Activated CD8-positive, alpha-beta memory T cell treated with anti-CD3 and anti-CD28 coated beads, Interleukin-2, amount 50 U/mL, for 1 hour (primary cell): ENCODE data around the gene CCNB2.
"Not testable (repeated sequence)": the region's sequence is repeated elsewhere in the genome, so short reads cannot be mapped to it uniquely, and the experiment has no call there.

Source experiments
- DNase-seq: peaks from one replicate; pipeline ENCODE4 v3.0.0-alpha.2; 2020; ENCODE audit errors: extremely low read depth

CCNB2 gene

DNA sequence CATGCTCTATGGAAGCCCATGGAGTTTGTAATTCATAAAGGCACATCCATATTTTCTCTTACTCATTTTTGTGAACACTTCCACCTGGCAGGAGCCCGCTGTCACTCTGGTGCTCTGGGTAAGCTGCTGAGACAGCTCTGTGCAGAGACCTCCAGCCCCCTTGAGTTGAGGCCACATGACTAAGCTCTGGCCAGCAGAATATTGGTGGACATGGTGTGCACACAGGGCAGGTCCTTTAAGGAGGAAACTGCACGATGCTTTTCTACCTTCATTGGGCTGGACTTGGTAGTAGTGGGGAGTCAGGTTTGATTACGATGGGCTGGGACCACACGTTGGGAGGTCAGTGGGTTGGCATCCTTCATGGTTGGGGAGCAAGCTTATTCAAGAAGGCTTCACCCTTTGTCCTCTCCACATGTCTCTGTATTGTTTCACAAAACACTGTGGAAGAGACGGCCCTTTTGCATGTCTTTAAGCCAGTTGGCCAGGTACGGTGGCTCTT is 29.0 kb downstream of the CCNB2 start:
- no peak for DNase-seq

DNA sequence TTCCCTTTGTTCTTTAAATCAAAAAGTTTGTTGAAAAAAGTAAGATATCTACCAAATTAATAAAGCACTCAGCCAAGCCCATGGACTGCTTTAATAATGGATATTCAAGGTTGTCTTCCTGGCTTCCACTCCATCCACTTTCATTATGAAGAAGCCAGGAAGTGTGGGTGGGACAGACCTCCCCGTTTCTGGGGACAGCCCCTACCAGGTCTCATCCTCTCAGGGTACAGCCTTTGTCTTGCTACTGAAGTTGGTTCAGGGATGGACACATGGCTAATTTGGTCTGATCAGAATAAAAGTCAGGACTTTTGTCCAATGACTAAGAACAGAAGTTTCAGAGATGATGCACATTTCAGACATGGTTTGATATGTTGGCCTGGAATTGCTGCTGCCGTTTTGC is 32.6 kb downstream of the CCNB2 start:
- no peak for DNase-seq

DNA sequence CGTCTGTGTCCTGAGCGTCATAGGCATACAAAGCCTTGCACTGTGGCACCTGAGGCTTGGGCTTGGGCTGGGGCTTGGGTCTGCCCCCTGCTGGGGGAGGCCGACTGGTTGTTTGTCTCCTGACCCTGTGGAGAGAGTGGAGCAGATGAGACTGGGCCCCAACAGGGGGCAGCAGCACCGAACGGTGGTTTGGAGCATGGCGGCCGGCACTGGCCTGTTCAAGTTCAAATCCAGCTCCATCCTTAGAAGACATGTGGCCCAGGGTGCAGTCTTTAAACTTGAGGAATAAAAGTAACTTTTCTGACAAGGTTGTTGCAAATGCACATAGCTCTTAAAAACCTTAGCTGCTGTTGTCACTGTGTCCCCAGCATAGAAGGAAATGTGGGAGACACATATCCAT is 33.3 kb downstream of the CCNB2 start:
- no peak for DNase-seq

DNA sequence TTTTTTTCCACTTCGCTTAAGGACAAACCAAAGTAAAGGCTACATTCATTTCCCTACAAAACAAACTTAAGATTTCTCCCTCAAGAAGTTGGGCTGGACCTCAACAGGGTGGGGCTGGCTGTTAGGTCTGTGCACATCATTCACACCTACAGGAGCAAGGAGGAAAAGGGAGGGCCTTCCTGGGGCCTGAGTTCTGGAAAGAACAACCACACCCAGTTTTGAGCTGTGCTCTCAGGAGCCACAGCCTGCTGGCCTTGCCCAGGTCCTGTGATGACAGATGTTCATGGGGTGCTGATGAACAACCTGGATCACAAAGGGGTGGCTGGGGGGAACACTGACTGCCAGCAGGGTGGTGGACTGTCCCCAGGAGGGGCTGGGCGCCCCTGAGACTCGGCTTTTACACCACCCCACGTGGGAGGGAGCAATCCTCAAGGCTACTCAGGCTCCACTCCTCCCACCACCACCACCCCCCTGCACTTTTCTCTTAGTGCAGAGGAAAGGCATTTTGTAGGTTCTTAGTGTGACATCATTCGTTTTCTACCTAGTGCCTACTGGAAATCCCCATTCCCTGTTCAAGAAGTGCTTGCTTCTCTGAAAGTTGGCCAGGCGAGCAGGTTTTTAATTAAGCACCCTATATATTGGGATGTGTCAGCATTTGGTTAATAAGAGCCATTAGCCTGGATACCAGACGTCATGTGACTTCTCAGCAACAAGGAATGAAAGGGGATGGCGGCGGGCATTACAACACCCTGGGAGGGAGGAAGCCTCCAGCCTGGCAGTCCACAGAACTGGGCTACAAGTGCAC is 35.7 kb downstream of the CCNB2 start:
- DNase-seq: no peak

DNA sequence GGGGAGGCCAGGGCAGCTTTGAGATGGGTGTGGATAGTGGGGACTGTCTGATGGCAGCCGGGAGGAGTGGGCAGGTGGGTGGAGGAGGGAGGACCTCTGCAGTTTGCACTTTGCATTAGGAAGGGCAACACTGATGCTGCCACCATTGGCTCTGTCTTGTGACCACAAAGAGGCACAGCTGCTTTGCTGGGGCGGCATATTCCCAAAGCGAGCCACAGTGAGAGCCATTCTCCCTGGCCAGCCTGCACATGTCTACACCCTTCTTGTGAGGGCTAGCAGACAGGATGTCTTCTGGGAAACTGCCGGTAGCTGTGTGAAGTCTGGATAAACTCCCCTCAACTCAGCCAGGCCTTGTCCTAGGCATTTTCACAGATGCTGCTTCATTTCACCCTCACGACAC is 38.3 kb downstream of the CCNB2 start:
- DNase-seq: no peak

DNA sequence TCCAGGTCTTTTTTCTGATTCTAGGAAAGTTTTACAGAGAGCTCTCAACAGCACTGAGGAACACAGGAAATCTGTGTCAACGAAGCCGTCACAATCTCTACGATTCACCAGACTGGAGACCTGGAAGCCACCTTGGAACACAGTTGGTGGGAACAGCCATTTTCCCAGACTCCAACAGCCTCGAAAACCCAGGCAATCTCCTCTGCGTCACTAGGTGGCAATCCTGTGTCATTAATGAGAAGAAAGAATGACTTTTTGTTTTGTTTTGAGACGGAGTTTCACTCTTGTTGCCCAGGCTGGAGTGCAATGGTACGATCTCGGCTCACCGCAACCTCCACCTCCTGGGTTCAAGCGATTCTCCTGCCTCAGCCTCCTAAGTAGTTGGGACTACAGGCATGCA is 39.6 kb downstream of the CCNB2 start:
- DNase-seq: not testable (repeated sequence)

DNA sequence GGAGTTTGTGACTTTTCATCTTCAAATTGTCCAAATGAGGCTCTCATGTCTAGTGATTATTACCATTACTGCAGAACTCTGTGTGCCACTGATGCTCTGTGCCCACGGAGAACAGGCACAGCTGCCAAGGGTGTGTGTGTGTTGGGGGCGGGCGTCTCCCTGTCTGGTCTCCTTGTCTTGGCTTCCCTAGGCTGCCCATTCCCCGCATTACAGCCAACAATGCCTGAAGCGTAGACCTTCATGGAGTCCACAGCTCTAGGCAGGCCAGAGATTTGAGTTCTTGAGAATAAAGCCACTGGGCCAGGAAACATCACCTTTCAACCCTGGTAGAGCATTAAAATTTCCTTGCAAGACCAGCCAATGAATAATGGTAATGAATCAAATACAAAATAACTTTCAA is 42.7 kb downstream of the CCNB2 start:
- DNase-seq: no peak

DNA sequence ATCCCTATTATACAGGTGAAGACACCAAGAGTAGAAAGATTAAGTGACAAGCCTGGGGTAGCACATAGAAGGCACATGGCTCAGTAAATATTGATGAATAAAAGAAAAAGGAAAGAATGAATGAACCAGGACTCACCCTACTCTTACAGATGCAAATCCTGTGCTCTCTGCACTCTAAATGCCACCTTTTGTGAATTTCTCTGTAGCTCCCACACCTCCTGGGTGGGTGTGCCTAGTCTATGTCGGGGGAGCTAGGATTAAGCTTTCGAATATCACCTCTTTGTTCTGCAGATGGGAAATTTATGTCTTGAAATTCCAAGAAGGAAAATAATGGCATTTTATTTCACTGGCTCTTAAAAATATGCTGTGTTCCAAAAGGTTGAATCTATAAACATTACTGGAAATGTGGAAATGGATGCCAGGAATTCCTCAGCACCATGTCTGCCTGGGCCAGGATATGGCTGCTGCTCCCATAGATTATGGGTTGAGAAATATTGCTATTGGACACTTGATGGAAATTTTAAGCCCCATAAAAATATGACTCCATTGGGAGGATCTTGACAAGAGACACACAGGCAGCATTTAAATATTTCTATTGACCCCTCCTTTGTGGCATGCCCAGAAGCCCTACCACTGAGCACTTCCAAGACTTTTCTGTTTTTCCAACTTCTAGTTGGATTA is 43.3 kb downstream of the CCNB2 start:
- DNase-seq: no peak

DNA sequence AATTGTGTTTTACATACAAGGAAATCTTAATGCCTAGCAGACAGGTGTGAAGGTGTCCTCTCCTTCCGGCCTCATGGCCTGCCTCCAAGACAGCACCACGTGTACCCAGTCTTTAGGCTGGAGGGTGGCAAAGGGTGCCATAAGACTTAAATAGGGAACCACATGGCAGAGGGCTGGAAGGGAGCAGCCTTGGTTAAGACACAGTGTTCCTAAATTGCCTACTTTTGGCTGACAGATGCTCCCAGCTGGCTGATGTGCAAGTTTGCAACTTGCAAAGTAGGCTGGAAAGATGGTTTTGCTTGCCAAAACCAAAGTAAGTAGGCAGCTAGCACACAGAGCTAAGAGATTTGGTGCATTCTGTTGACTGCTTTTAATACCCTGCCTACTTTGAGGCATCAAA is 45.2 kb downstream of the CCNB2 start:
- DNase-seq: no peak

DNA sequence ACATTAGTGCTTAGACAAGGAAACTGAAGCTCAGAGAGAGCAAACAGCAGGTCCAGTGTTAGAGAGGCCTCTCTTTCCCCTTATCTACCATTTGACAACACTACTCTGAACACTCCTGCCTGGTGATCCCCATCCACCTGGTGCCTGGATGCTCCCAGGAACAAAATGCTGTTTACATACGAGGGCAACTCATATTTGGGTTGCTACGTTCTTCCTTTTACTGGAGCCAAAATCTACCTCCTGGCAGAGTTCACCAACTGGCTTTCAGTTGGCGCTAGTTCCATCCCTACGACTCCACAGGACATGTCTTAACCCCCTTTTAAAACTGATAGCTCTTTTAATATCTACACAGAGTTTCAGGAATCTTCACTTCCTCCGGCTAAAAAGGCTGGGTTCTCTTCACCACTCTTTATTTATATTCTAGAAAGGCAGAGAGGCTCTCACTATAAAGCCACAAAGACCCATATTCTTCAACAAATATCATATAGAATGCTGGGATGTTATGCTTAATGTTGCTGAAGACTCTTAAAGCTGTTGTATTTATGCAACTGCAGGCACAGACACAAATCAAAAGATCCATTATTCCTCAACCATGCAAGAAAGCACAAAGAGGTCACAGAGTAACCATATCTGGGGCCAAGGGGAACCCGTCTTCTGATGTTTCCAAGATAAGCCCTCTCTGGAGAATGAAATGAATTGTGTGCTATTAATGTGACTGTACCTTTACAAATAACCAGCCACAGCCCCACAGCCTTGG is 47.9 kb downstream of the CCNB2 start:
- no peak for DNase-seq

DNA sequence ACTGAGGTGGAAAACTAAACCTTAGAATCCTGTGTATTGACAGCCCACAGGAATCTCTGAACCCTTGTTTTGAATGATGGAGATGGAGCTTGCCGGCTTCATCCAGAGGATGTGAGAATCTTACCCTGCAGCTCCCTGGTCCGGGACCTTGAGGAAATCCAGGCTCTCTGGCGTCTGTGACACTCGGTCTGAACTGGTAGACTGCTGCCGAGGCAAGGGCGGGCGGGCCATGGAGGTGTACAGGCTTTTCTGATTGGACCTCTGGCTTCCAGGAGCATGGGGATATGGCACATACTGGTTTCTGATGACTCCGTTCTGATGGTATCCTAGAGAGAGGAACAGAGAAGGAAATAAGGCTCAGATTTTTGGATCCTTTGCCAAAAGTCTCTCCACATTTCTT is 48.5 kb downstream of the CCNB2 start:
- no peak for DNase-seq

DNA sequence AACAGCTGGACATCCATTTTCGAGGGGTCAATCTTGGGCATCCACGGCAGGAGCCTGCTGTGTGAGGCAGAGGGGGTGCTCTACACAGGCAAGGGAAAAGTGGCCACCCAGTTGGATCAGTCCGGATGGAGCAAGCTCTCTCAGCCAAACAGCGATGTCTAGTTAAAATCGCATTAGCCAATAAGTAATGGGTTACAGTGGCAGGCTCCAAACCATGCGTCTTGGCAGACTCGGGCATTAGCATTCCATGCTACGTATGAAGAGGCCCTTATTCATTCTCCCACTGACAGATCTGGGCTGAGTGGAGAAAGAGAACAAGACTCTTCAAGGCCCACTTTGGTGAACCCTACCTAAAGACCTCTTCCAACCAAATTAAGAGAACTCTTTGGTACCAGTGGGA is 49.3 kb downstream of the CCNB2 start:
- no peak for DNase-seq

DNA sequence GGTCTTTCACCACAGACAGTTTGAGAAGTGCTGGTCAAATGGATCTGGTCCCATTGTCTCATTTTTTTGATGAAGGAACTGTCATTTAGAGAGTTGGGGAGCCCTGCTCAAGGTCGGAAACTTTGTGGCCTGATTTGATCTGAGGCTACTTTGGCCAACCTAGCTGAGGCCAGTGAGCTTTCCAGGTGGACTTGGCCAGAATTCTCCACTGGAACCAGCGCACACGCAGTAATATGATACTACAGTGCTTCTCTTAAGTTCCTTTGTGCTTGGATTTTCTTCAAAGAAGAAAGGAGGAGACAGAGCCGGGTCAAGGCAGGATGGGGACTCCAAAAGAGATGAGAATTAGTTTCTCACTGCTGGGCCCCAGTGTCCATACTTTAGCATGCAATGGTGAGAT is 50.5 kb downstream of the CCNB2 start:
- no peak for DNase-seq

DNA sequence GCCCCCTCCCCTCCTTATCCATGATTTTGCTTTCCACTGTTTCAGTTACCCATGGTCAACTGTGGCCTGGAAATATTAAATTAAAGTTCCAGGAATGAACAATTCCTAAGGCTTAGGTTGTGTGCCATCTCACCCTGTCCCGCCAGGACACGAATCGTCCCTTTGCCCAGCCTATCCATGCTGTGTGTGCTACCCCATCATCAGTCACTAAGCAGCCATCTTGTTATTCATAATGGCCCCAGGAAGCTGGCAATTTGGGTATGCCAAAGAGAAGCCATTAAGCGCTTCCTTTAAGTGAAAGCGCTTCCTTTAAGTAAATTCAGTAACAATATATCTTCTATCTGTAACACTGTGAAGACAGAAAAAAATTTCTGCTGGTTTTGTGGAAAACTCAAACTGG is 52.5 kb downstream of the CCNB2 start:
- no peak for DNase-seq

DNA sequence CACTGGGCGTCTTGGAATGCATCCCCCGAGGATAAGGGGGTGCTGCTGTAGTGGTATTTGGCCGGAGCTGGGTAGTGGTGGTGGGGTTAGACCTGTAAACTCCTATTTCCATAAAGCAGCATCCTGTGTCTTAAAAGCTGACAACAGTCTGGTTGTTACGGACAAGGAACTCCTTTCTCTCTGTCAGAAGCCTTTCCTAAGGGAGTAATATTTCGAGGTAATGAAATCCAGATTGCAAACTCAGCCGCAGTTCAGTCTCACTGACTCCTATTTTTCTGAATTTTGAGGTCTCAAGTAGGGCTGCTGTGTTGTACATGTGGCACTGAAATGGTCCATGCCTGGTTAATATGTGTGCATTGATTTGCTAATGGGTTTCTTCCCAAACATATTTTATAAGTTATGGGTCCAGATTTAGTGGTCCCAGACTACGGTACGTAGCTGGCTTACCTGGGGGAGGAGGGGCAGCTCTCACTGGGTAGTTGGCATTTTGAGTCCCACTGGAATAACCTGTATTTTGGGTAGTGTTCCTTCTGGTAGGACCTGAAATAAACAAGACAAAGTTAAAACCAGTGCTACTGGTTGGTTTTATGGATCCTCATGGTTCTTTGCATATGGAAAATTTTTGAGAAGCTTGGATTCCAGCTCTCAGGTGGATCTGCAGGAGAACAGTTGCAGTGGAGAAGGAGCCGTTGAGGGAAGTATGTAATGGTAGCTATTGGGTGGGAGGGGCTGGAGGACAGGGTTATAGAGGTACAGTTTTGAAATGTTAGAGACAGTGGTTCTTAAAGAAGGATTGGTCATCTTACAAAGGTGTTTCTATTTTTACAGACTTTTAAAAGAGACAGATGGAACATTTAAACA is 53.1 kb downstream of the CCNB2 start:
- no peak for DNase-seq

DNA sequence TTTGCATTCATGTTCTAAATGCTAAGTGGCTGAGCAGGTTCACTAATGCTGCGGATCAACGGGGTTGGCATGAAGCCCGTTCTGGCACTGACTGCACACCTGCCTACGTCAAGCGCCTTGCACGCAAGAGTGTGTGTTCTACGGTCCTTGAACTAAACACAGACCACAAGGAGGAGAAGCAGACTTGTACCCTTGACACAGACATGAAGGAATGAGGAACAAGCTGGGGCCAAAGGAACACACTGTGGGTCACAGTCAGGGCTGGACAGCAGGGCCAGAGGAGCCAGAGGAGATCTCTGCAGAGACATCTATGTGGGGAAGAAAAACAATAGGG is 53.7 kb downstream of the CCNB2 start:
- DNase-seq: no peak

DNA sequence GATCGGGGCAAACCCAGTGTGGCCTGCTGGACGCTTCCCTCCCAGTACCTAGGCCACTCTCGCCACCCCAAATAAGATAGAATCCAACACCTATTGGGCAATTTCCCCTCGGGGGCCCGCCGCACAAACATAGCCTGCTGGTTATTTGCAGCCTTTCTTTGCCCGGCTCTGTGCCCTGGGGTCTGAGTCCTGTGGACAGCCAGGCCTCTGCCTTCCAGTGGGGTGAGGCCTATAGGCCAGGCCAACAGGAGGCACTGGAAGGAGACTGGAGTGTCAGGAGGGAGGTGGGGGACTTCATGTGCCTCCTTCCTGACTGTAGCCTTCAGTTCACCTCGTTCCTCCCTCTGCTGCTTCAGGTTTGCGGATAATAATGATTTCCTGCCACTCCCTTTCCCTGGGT is 54.3 kb downstream of the CCNB2 start:
- DNase-seq: no peak

DNA sequence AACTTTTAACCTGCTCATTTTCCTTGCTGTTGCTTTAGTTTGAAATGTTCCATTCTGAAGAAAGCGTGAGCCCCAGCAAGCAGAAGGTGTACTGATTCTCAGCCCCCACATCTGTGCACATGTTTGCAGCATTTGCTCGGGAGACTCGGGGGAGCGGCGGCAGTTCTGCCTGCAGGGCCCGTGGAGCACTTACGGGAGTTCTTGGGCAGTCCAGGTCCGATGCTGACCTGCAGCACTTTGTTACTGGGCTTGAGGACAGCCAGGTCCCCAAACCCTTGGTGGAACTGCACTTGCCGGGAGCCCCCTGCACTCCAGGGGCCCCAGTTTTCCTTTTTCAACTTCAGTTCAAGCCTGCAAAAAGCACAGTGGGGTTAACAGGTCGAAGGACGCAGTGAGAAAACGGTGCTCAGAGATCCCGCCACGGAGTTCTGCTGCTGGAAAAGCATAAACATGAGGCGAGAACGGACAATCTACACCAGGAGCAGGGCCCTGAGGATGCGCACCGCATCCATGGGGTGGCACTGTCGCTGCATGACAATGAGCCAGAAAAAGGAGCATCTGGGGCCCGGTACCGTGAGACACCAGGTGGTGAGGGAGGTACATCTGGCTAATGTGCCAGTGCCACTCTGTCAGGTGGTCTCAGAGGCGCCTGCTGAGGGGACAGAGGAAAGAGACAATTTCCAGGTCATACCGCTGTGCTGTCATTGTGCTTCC is 56.1 kb downstream of the CCNB2 start:
- DNase-seq: no peak

DNA sequence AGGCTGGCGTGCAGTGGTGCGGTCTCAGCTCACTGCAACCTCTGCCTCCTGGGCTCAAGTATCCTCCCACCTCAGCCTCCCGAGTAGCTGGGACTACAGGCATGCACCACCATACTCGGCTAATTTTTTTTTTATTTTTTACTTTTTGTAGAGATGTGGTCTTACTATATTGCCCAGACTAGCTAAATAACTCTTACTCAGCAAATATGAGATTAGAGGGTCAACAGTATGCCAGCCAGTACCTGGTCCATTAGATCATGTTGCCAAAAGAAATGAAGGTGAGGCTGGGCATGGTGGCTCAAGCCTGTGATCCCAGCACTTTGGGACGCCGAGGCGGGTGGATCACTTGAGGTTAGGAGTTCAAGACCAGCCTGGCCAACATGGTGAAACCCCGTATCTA is 57.1 kb downstream of the CCNB2 start:
- not testable (repeated sequence) for DNase-seq

DNA sequence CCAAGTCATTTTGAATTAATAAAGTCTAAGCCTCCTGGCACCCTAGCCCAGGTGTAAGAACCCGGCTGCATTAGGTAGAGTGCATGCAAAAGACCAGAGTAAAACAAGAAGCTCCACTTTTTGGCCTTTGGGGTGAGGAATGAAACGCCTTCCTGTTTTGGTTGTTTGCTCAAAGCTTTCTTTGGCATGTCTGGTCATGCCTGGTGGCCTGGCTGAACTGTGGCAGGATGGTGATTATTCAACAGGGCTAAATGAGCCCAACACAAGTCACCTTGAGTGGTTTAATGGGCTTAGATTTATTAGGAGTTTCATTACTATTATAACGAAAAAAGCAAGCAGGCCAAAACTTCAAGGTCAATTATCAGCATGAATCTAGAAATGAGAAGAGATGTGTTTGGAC is 60.8 kb downstream of the CCNB2 start:
- DNase-seq: no peak

DNA sequence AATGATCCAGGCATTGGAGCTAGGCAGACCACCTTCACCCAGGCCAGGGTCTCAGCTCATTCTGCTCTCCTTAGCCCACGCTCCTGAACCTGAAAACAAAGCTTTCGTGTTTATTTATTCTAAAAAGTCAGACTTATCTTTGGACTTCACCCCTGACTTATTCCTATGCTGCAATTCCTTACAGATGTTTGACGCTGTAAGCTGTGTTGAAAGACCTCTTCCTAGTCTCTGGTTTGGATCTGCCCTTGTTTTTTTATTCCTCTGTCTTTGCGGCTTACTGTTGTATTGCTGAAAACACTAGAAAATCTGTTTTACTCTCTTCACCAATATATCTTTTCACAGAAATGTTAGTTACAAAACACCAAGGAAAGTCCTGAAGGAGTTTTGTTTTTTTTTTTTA is 61.2 kb downstream of the CCNB2 start:
- DNase-seq: no peak
